Hepatocyte (in vitro differentiated cells): ENCODE data around the gene ASB10.

ENCODE experiments used
- CTCF ChIP-seq: fragments of 200-600 bp; sonication (generic); IDR thresholded peaks from 2 replicates; pipeline ENCODE4 v1.5.1; 2016; ENCODE audit warnings: antibody characterized with exemption, mild to moderate bottlenecking; ENCODE audit not compliant: poor library complexity
- EZH2 ChIP-seq: fragments of 200-600 bp; sonication (generic); IDR thresholded peaks from 2 replicates; pipeline ENCODE4 v1.6.1; 2016; ENCODE audit warnings: antibody characterized with exemption, mild to moderate bottlenecking, borderline replicate concordance
- EZH2phosphoT487 ChIP-seq: fragments of 200-600 bp; sonication (generic); IDR thresholded peaks from one replicate; pipeline ENCODE4 v1.6.1; 2018; ENCODE audit warnings: antibody characterized with exemption, mild to moderate bottlenecking, low read depth, moderate library complexity; ENCODE audit not compliant: unreplicated experiment, severe bottlenecking

GRCh38 chr7:151201751-151202150 lies 14.7 kb upstream of the ASB10 start:
- TF ChIP-seq CTCF (no peak), EZH2 (no peak), EZH2phosphoT487 (no peak)
